ENCODE results near the gene GALNT1. TPM values are rescaled to one million over a fixed set of nuclear protein-coding genes. Genes with fewer than 3 reads are reported as not detected.
"Not testable (repeated sequence)": the region's sequence is repeated elsewhere in the genome, so short reads cannot be mapped to it uniquely, and the experiment has no call there.

Gene GALNT1
- total RNA-seq, 1 donor from 2014 or later: 47.8 TPM

DNA sequence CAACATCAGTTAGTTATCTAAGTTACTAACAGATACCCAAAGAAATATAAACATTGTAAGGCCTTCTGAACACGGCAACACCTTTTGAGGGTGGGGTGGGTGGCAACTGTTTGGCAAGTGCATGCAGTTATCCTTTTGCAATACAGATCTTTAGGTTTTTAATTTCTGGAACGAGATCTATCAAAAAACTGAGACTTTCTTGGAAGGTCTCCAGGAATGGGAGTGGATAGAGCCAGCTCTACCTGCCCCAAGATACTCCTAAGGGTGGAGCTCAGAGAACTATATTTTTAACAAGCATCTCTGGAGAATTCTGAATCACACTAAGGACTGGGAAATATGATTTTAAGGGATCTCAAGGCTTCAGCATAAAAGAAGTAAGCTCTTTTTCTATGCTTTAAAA is 11.4 kb upstream of the GALNT1 start:
- H3K4me3 ChIP-seq: no peak overlapping the region
- H3K27me3 ChIP-seq (ENCODE audit: low read depth): no peaks in the 10 kb centered on the region
- TF ChIP-seq, protein P1, sequence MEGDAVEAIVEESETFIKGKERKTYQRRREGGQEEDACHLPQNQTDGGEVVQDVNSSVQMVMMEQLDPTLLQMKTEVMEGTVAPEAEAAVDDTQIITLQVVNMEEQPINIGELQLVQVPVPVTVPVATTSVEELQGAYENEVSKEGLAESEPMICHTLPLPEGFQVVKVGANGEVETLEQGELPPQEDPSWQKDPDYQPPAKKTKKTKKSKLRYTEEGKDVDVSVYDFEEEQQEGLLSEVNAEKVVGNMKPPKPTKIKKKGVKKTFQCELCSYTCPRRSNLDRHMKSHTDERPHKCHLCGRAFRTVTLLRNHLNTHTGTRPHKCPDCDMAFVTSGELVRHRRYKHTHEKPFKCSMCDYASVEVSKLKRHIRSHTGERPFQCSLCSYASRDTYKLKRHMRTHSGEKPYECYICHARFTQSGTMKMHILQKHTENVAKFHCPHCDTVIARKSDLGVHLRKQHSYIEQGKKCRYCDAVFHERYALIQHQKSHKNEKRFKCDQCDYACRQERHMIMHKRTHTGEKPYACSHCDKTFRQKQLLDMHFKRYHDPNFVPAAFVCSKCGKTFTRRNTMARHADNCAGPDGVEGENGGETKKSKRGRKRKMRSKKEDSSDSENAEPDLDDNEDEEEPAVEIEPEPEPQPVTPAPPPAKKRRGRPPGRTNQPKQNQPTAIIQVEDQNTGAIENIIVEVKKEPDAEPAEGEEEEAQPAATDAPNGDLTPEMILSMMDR (IDR thresholded peaks at IDR 0.05; ENCODE audit: borderline replicate concordance): no peak
- no peaks in the 10 kb centered on the region for H3K36me3 ChIP-seq
- intact Hi-C loops (cut with micrococcal nuclease): no loop called here
- H3K9me3 ChIP-seq (replicated peaks): no peaks in the 10 kb centered on the region
- H3K27ac ChIP-seq (replicated peaks): no peak overlapping the region
- no peak for DNase-seq
- peaks cover 9% of the 10 kb centered on the region for H3K4me1 ChIP-seq

DNA sequence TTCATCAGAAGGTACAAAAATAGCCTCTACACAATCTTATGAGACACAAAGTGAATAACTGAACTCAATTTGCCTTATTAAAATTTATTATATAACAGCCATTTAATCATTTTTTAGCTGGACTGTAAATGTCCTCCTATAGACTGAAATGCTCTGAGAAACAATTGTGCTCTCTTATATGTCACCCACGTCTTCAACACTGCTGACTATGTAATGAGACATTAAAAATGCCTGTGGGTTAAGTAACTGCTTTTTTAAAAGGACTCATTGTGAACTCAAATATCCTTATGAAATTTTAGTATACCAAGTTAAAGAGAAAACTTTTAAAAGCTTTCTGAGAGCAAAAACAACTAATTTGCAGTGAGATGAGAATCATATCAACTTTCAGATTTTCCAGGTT is 10.4 kb upstream of the GALNT1 start:
- H3K9me3 ChIP-seq (replicated peaks): no peaks in the 10 kb centered on the region
- H3K36me3 ChIP-seq: no peaks in the 10 kb centered on the region
- intact Hi-C loops (cut with micrococcal nuclease): no loop called here
- DNase-seq: no peak
- peaks cover 9% of the 10 kb centered on the region for H3K4me1 ChIP-seq
- no peak overlapping the region for H3K27ac ChIP-seq (replicated peaks)
- TF ChIP-seq, protein P1 (IDR thresholded peaks at IDR 0.05; ENCODE audit: borderline replicate concordance): no peak
- H3K27me3 ChIP-seq (ENCODE audit: low read depth): no peaks in the 10 kb centered on the region
- H3K4me3 ChIP-seq: no peak overlapping the region

DNA sequence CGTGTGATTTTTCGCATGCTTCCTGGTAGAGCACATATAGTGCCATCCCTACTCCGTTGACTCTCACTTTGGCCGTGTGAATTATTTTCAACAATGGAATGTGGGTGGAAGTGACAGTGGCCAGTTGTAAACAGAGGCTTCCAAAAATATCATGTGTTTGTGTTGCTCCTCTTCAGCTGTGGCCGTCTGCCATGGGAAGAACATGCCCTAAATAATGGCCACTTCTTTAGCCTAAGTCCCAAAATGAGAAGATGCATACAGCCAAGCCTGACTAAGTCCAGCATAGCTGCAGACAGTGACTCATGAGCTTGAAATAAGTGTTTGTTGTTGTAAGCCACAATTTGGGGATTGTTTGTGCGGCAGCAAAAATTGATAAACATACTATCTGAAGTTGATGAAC is 8.9 kb upstream of the GALNT1 start:
- H3K4me1 ChIP-seq: peaks cover 9% of the 10 kb centered on the region
- H3K27ac ChIP-seq (replicated peaks): no peak overlapping the region
- DNase-seq: no peak
- intact Hi-C loops (cut with micrococcal nuclease): no loop called here
- TF ChIP-seq, protein P1 (IDR thresholded peaks at IDR 0.05; ENCODE audit: borderline replicate concordance): no peak
- no peak overlapping the region for H3K4me3 ChIP-seq
- H3K9me3 ChIP-seq (replicated peaks): no peaks in the 10 kb centered on the region
- no peaks in the 10 kb centered on the region for H3K36me3 ChIP-seq
- H3K27me3 ChIP-seq (ENCODE audit: low read depth): no peaks in the 10 kb centered on the region

DNA sequence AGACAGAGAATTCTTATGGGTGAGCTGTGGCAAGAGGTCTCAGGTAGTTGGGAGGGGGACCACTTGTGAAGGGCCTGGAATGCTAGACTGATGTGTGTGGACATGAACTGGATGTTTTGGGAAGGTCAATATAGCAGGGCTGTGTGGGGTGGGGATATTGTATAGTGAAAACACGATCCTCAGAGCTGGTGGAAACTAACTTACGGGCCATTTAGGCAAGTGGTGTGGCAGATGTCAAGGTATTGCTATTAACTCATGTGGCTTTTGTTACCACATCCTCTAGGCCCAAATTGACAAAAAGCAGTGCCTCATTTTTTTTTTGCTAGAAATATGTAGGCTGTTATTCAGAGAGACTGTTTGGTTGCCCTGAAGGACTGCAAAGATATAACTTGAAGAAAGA is 8.0 kb upstream of the GALNT1 start:
- DNase-seq: no peak
- Histone ChIP-seq H3K27me3 (ENCODE audit: low read depth) (no peaks in the 10 kb centered on the region), H3K27ac (replicated peaks) (no peak overlapping the region), H3K4me3 (no peak overlapping the region), H3K9me3 (replicated peaks) (no peaks in the 10 kb centered on the region), H3K36me3 (no peaks in the 10 kb centered on the region), H3K4me1 (peaks cover 9% of the 10 kb centered on the region)
- intact Hi-C loops (cut with micrococcal nuclease): no loop called here
- TF ChIP-seq, protein P1 (IDR thresholded peaks at IDR 0.05; ENCODE audit: borderline replicate concordance): no peak

DNA sequence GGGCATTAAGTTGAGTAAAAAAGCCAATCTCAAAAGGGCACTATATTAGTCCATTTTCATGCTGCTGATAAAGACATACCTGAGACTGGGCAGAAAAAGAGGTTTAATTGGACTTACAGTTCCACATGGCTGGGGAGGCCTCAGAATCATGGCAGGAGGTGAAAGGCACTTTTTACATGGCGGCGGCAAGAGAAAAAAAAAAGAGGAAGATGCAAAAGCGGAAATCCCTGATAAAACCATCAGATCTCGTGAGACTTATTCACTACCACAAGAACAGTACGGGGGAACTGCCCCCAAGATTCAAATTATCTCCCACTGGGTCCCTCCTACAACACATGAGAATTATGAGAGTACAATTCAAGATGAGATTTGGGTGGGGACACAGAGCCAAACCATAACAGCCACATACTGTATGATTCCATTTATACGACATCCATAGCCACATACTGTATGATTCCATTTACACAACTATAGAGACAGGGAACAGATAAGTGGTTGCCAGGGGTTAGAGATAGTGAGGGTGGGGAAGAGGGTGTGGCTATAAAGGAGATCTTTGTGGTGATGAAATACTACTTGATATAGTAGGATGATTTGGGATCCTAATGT is 5.2 kb upstream of the GALNT1 start:
- H3K36me3 ChIP-seq; H3K4me3 ChIP-seq; intact Hi-C loops (cut with micrococcal nuclease); H3K27me3 ChIP-seq (ENCODE audit: low read depth); H3K9me3 ChIP-seq (replicated peaks); DNase-seq; H3K27ac ChIP-seq (replicated peaks): not testable (repeated sequence)
- peaks cover 22% of the 10 kb centered on the region for H3K4me1 ChIP-seq

DNA sequence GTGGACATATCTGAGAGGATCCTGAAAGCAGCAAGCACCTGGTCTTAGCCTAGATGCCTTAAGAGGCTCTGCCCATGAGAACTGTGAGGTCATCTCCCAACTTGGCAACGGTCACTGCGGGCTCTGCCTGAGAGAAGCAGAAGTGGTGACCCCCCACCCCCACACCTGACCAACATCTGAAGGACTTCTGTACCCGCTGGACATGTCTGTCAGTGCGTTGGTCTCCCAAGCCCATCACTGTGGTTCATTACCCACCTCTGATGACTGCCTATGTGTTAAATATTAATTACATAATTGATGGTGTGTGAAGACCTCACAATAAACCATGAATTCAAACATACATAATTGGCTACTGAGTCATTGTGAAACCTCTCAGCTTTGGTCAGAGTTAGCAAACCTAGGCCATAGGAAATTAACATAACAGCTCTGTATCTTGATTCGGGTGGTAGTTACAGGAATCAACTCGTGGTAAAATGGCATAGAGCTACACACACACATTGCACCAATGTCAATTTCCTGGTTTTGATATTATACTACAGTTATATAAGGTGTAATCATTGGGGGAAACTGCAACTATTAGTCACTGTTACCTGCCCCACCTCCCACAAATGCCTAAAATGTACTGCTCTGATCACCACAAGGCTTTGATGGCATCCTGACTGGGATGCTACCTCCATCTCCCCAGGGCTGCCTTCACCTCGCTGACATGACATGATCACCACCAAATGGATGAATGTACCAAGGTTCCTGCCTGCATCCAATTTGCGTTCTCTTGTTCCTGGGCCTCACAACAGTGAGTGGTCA is 4.3 kb upstream of the GALNT1 start:
- H3K27me3 ChIP-seq (ENCODE audit: low read depth): no peaks in the 10 kb centered on the region
- no peaks in the 10 kb centered on the region for H3K9me3 ChIP-seq (replicated peaks)
- no peak overlapping the region for H3K4me3 ChIP-seq
- DNase-seq: no peak
- H3K36me3 ChIP-seq: no peaks in the 10 kb centered on the region
- intact Hi-C loops (cut with micrococcal nuclease): no loop called here
- no peak overlapping the region for H3K27ac ChIP-seq (replicated peaks)
- peaks cover 25% of the 10 kb centered on the region for H3K4me1 ChIP-seq
- TF ChIP-seq, protein P1 (IDR thresholded peaks at IDR 0.05; ENCODE audit: borderline replicate concordance): no peak

Data from left ventricle myocardium inferior (tissue), 1 donor.